Psoas muscle (tissue), 8 donors: ENCODE data around the gene TENM3. TPM values are rescaled to one million over a fixed set of nuclear protein-coding genes. Genes with fewer than 3 reads are reported as not detected.

Experiments used
- ATAC-seq, 4 donors: fragments of 200-7000 bp; cut with Tn5 transposase; one replicate each; pipeline ENCODE4 v1.9.1; 2020; ENCODE audit warnings: moderate library complexity in 3 of 4, mild to moderate bottlenecking in 2 of 4
- DNase-seq, 2 donors: peaks; one replicate each; pipeline ENCODE4 v3.0.0-alpha.2; 2020
- H3K27ac ChIP-seq: fragments of 200-600 bp; one replicate; pipeline ENCODE4 v1.8.0; 2022
- H3K27me3 ChIP-seq, 3 donors: fragments of 200-600 bp in 1 of 3; one replicate each; pipeline versions ENCODE4 v1.6.1 to v1.8.0; 2013 to 2022; ENCODE audit warnings: low read length in 2 of 3, mild to moderate bottlenecking in 2 of 3, moderate library complexity in 1 of 3; ENCODE audit not compliant: insufficient read depth in 3 of 3
- H3K36me3 ChIP-seq, 2 donors: fragments of 200-600 bp in 1 of 2; one replicate each; pipeline versions ENCODE4 v1.6.1 to v1.8.0; 2013 to 2022; ENCODE audit warnings: low read depth in 1 of 2, mild to moderate bottlenecking in 1 of 2, moderate library complexity in 1 of 2; ENCODE audit not compliant: insufficient read depth in 1 of 2
- H3K4me1 ChIP-seq: fragments of 200-600 bp; one replicate; pipeline ENCODE4 v1.8.0; 2022
- H3K4me3 ChIP-seq: fragments of 200-600 bp; one replicate; pipeline ENCODE4 v1.8.0; 2022; ENCODE audit warnings: mild to moderate bottlenecking
- H3K9me3 ChIP-seq: fragments of 200-600 bp; one replicate; pipeline ENCODE4 v1.8.0; 2022
- CTCF ChIP-seq: fragments of 200-600 bp; IDR thresholded peaks from one replicate; pipeline ENCODE4 v1.8.0; 2022; ENCODE audit warnings: antibody characterized with exemption
- WGBS, 3 donors: extraction: QIAGEN DNeasy Blood & Tissue Kit; methylation state at CpG; one replicate each; pipeline versions ENCODE4 v1.1.6 to v1.1.7; 2013; 5-methylcytosine and 5-hydroxymethylcytosine counted together
- intact Hi-C, 2 donors: fragments of 100-400 bp; cut with DNase I; formaldehyde crosslinking; loops; one replicate each; pipeline versions ENCODE4 v1.11.0 to v1.14.2; 2022
- polyA plus RNA-seq, 3 donors: library from polyadenylated mRNA; stranded (reverse); fragments of 200-250 nt; gene quantifications; one replicate each; pipeline ENCODE4 v1.2.3, GENCODE V29; 2013
- total RNA-seq, 4 donors: library from RNA; stranded (reverse); fragmentation: NEBNext Ultra II Directional in 2 of 4; extraction: Animal tissue kit (Norgen Biotek cat#: 25700) in 2 of 4; gene quantifications; one replicate each; pipeline versions ENCODE4 v1.2.1 to v1.2.4, GENCODE V29; 2021 to 2023
- donor health status: healthy with polysubstance abuse.
- donor health status: DM: no; HTN: no; CAD: no; lungs with moderate emphysema.
- donor health status: Bipolar disorder and iron deficiency.
- donor health status: healthy.
- donor health status: DM: yes; HTN: yes; CAD: no.
- donor health status: DM: no; HTN: no; CAD: no.
- donor health status: DM: no; HTN: no; CAD: no.
- donor health status: DM: yes; HTN: yes; CAD: no.

Gene TENM3
- total and polyA plus RNA-seq, 7 donors: 0.48 to 11.6 (median 5.3) TPM

- TF ChIP-seq CTCF: no peak
Observed at GRCh38 chr4:182730791-182731190, 487.6 kb downstream of the TENM3 start.

GRCh38 chr4:182736207-182736606 lies 493.0 kb downstream of the TENM3 start:
- H3K4me1 ChIP-seq: no peaks in the 10 kb centered on the region
- H3K27me3 ChIP-seq: no peaks in the 10 kb centered on the region
- no peak for TF ChIP-seq CTCF
- H3K9me3 ChIP-seq: no peaks in the 10 kb centered on the region
- no peak overlapping the region for H3K4me3 ChIP-seq
- DNase-seq: no peak
- no peaks in the 10 kb centered on the region for H3K36me3 ChIP-seq
- WGBS, 3 donors: 79 to 90% (median 83%) methylated on average over 2 of the region's 2 CpGs
- no peak overlapping the region for H3K27ac ChIP-seq
- ATAC-seq: no peak
- intact Hi-C loops: no loop called here

More at GRCh38 chr4:182730791-182731190, 487.6 kb downstream of the TENM3 start:
- ATAC-seq (no peak), DNase-seq (no peak)
- H3K27ac ChIP-seq: no peak overlapping the region
- 83 to 90% (median 88%) methylated on average over 3 of the region's 3 CpGs for WGBS, 3 donors
- H3K4me3 ChIP-seq: no peak overlapping the region
- intact Hi-C loops: no loop called here
- H3K9me3 ChIP-seq: no peaks in the 10 kb centered on the region
- H3K36me3 ChIP-seq: peaks cover 0 to 12% of the 10 kb centered on the region in 2 donors
- no peaks in the 10 kb centered on the region for H3K4me1 ChIP-seq
- no peaks in the 10 kb centered on the region for H3K27me3 ChIP-seq

GRCh38 chr4:182738283-182739047 lies 495.3 kb downstream of the TENM3 start:
- 70 to 76% (median 73%) methylated on average over 8 of the region's 8 CpGs for WGBS, 3 donors
- Histone ChIP-seq H3K27me3 (no peaks in the 10 kb centered on the region), H3K36me3 (no peaks in the 10 kb centered on the region), H3K4me3 (no peak overlapping the region), H3K9me3 (no peaks in the 10 kb centered on the region), H3K4me1 (no peaks in the 10 kb centered on the region), H3K27ac (no peak overlapping the region)
- no peak for TF ChIP-seq CTCF
- ATAC-seq: no peak
- intact Hi-C loops: no loop called here
- DNase-seq: no peak

- H3K27me3 ChIP-seq: no peaks in the 10 kb centered on the region
- DNase-seq (no peak), ATAC-seq (no peak)
- no peaks in the 10 kb centered on the region for H3K4me1 ChIP-seq
- H3K4me3 ChIP-seq: no peak overlapping the region
- H3K9me3 ChIP-seq: no peaks in the 10 kb centered on the region
- H3K36me3 ChIP-seq: no peaks in the 10 kb centered on the region
- intact Hi-C loops: no loop called here
- no peak overlapping the region for H3K27ac ChIP-seq
- no peak for TF ChIP-seq CTCF
- 90 to 95% (median 92%) methylated on average over 3 of the region's 3 CpGs for WGBS, 3 donors
Observed at GRCh38 chr4:182740256-182740655, 497.1 kb downstream of the TENM3 start.

GRCh38 chr4:182741054-182741453 lies 497.9 kb downstream of the TENM3 start:
- Histone ChIP-seq H3K9me3 (no peaks in the 10 kb centered on the region), H3K27me3 (no peaks in the 10 kb centered on the region), H3K4me1 (no peaks in the 10 kb centered on the region), H3K4me3 (no peak overlapping the region), H3K27ac (no peak overlapping the region), H3K36me3 (no peaks in the 10 kb centered on the region)
- 89 to 94% (median 92%) methylated on average over 6 of the region's 6 CpGs for WGBS, 3 donors
- no peak for ATAC-seq
- intact Hi-C loops: no loop called here
- no peak for TF ChIP-seq CTCF
- DNase-seq: no peak
